ENCODE measurements around the gene CHSY3.

The CHSY3 gene

GRCh38 chr5:130096483-130096882 is 192.2 kb downstream of the CHSY3 start:
- DNase-seq (ENCODE audit: low spot score) = no peak

DNA sequence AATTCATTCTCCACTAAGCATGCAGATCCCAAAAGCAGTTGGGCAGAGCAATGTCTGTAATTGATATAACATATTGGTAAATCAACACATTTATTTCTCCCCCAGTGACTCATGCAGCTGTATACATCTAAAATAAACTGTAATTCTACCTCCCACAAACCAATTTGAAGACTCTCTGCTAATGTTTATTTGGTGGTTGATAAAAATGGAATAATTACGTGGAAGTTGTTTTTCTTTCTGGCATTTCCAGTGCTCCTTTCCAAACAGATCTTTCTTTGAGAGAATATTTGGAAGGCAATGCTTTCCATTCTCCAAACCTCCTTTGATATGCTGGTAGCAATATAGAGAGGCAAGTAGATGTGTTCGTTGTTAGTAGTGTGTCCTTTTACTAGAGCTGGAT is 194.7 kb downstream of the CHSY3 start:
- no peak for DNase-seq (ENCODE audit: low spot score)

GRCh38 chr5:130102375-130102774 is 198.1 kb downstream of the CHSY3 start:
- no peak for DNase-seq (ENCODE audit: low spot score)

DNA sequence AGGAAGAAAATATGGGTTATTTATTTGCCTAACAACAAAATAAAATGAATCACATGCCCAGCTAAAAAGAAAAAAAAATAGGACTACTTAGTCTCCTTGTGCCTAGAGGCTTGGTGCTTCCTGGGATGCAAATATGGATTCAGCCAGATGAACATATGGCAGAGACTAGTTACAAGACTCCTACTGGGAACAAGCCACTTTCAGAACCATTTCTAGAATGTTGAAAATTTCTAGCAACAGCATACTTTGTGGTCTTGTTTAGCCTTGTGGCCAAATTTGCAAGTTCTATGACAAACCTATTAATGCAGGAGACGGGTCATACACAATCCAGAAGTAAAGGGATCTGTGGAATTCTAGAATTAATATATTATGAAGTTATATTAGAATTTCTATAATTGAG is 198.7 kb downstream of the CHSY3 start:
- DNase-seq (ENCODE audit: low spot score) = no peak

DNA sequence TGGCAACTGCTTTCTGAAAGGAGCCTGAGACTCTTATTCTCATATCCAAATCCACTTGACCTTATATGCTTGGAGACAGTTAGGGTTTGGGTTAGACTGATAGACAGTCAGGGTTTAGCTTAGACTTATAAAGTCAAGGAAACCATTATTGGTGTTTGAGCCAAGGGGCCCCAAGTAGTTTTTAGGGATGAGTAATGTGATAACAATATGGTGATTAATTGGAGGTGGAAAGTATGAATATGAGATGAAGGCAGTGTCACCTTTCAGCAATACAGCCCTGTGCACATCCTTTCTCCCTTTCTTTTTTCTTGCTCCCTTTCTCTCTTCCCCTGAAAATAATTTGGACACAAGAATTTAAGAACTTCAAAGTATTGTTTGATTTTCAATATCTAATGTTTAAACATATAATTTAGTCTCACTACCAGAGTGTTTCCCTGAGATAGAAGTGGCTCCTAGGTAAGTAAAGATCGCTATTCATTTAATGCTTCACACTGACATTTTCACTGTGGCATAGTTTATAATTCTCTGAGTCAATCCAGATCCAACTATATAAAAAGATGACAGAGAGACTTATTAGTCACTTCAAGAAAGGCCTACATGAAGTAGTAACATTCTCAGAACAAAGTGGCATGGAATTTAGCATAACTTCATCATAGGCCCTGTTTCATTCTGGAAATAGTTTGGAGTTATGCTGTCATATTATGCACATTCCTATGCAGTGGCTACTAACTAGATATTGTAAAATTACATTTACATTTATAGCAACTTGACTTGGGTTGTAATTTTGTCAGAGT is 200.8 kb downstream of the CHSY3 start:
- DNase-seq (ENCODE audit: low spot score) = no peak

- no peak for DNase-seq (ENCODE audit: low spot score)
These were observed 202.2 kb downstream of the CHSY3 start for GRCh38 chr5:130106480-130106879.

- no peak for DNase-seq (ENCODE audit: low spot score)
These were observed 204.9 kb downstream of the CHSY3 start for GRCh38 chr5:130109152-130109551.

GRCh38 chr5:130110328-130110727 is 206.1 kb downstream of the CHSY3 start:
- DNase-seq (ENCODE audit: low spot score) = no peak

DNA sequence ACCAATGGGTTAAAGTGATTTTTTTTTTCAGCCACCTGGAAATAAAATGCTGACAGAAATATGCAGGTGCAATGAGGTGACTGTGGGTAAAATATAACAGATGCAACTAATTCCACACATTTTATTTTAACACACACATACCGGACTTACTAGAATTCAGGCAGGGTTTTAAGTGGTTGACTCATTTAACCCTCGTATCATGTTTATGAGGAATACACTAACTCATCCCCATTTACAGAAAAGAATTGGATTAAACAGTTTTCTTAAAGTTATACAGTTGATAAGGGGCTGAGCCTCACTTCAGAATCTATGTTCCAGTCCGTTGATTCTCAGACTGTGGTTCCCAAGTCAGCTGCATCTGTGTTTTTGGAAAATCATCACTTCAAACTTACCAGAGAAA is 207.5 kb downstream of the CHSY3 start:
- DNase-seq (ENCODE audit: low spot score) = no peak

GRCh38 chr5:130112246-130112645 is 208.0 kb downstream of the CHSY3 start:
- DNase-seq (ENCODE audit: low spot score) = no peak

GRCh38 chr5:130115686-130116085 is 211.4 kb downstream of the CHSY3 start:
- DNase-seq (ENCODE audit: low spot score) = no peak

DNA sequence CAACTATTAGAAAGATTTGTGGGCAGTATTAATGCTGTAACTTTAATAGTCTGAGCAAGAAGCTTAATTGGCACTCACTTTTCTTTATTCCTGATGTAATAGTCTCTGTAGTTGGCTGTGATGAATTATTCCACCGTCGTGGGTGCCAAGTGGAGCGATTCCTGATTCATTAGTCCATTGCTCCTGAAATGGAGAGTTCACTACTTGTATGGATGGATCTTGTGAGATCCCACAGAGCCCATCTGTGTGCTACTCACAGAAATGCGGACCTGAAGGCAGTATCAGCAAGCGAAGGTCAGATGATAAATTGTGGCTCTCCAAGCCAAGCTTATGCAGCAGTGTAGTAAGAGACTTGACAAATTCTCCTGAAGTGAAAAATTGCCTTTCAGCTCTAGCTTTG is 212.2 kb downstream of the CHSY3 start:
- no peak for DNase-seq (ENCODE audit: low spot score)

DNA sequence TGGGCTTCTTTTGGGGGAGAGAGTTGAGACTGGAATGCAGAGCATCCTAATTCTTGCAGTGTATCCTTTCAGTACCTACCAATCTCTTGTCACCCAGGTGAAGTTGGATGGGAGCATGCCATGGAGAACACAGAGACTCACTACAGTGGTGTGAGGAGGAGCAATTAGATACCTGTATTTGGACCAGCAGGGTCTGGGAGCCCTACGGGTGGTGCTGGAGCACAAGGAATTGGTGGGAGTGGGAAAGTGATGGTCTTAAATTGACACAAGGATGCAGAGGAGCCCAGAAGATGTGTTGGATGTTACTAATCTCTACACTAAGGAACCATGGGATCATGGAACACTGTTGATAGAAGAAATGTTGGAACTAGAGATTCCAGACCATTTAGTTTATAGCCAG is 212.7 kb downstream of the CHSY3 start:
- DNase-seq (ENCODE audit: low spot score) = no peak

GRCh38 chr5:130126746-130127145 is 222.5 kb downstream of the CHSY3 start:
- DNase-seq (ENCODE audit: low spot score) = no peak

DNA sequence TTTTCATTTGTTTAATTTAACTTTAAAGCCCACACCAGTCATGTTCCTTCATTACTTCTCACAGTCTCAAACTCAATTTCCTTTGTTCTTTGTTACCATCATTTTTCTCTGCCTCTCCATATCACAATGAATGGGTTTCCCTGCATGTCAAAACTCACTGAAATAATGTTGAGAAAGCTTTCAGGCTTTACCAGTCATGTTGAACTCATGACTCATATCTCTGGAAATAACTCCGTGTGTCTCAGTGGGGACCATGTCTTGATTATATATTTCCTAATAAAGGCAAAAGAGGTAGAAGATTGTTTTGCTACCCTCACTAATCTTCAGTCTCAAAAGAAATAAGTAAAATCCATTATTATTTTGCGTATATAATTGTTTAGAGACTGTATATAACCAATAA is 231.2 kb downstream of the CHSY3 start:
- DNase-seq (ENCODE audit: low spot score) = no peak

DNA sequence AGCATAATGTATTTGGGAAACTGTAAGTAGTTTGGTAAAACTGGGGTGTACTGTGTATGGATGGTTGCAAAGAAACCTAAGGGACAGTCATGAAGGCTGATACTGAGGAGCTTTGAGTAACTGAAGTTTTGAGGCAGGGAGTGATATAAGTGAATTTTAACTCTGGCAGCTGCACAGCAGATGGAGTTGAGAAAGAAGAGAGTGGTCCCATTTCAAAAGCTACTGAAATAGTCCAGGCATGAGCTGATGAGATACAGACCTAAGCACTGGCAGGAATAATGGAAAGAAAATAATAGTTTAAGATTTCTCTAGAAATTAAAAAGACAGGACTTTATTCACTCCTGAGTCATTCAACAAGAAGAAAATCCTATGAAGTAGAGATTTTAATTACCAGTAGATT is 232.0 kb downstream of the CHSY3 start:
- DNase-seq (ENCODE audit: low spot score) = no peak

GRCh38 chr5:130137681-130138080 is 233.4 kb downstream of the CHSY3 start:
- no peak for DNase-seq (ENCODE audit: low spot score)

DNA sequence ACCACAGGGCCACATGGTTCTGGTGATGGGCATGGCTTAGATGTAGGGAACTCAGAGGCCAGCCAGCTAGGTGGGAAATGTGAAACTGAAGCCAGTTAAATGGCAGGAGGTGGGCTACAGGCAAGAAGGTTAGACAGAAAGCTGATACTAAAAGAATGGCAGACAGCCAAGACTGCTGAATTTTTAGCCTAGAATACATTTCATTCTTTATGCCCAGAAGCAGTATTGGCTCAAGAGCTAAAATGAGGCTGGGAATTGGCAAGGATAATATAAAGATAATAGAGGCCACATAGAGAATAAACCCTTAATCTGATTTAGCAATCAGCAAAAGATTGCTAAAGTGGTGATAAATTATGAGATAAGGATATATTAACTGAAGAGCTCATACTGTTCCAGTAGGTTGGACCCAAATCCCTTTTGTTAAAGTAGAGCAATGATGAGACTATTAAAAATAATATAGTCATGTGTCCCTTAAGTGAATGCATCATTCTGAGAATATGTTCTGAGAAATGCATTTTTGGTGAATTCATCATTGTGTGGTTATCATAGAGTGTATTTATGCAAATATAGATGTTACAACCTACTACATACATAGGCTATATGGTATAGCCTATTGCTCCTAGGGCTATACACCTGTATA is 234.3 kb downstream of the CHSY3 start:
- no peak for DNase-seq (ENCODE audit: low spot score)

DNA sequence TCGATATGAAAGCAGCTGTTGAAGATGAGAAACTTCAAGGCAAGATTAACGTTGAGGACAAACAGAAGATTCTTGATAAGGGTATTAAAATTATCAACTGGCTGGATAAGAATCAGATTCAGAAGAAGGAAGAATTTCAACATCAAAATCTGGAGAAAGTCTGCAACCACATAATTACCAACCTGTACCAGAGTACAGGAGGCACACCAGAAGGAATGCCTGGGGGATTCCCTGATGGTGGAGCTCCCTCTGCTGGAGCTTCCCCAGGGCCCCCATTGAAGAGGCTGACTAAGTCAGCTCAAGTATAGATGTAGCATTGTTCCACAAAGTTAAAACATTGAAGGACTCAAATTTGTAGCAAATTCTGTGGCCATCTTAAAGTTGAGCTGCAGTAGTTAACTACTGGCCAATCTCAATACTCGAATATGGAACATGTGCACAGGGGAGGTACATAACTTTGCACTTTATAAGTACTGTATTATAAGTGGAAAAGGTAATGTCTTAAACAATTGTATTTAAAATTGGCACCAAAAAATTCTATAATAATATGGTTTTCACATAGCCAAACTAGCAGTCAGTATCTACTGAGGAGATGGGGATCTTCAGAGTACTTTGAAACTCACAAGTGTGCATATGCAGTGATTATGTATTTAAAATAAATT is 237.5 kb downstream of the CHSY3 start:
- no peak for DNase-seq (ENCODE audit: low spot score)

DNA sequence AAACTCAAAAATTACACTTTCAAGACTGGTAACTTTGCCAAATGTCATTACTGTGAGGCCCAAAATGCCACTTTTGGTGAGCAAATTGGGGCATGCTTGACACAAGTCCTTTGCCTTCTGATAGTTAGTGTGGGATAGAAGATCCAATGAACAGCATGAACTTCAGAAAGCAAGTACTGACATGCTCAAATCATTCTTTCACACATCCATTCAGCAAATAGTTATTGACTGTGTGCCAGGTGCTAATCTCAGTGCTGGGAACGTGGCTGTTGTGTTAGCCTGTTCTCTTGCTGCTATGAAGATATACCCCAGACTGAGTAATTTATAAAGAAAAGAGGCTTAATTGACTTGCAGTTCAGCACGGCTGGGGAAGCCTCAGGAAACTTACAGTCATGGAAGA is 247.0 kb downstream of the CHSY3 start:
- no peak for DNase-seq (ENCODE audit: low spot score)

- DNase-seq (ENCODE audit: low spot score) = no peak
These were observed 251.2 kb downstream of the CHSY3 start for GRCh38 chr5:130155345-130156011.

GRCh38 chr5:130158036-130158435 is 253.8 kb downstream of the CHSY3 start:
- no peak for DNase-seq (ENCODE audit: low spot score)

GRCh38 chr5:130159968-130160367 is 255.7 kb downstream of the CHSY3 start:
- no peak for DNase-seq (ENCODE audit: low spot score)

Data from hematopoietic multipotent progenitor cell treated with erythropoietin and hydrocortisone succinate and interleukin-3 and kit ligand, for 17 days (in vitro differentiated cells).